GM18870 (cell line): ENCODE data around the gene VPS51.

Source experiments
- ATAC-seq: cut with Tn5 transposase; IDR thresholded peaks from one replicate; pipeline ENCODE4 v1.9.1; 2021; ENCODE audit warnings: moderate library complexity; ENCODE audit not compliant: unreplicated experiment

The VPS51 gene

DNA sequence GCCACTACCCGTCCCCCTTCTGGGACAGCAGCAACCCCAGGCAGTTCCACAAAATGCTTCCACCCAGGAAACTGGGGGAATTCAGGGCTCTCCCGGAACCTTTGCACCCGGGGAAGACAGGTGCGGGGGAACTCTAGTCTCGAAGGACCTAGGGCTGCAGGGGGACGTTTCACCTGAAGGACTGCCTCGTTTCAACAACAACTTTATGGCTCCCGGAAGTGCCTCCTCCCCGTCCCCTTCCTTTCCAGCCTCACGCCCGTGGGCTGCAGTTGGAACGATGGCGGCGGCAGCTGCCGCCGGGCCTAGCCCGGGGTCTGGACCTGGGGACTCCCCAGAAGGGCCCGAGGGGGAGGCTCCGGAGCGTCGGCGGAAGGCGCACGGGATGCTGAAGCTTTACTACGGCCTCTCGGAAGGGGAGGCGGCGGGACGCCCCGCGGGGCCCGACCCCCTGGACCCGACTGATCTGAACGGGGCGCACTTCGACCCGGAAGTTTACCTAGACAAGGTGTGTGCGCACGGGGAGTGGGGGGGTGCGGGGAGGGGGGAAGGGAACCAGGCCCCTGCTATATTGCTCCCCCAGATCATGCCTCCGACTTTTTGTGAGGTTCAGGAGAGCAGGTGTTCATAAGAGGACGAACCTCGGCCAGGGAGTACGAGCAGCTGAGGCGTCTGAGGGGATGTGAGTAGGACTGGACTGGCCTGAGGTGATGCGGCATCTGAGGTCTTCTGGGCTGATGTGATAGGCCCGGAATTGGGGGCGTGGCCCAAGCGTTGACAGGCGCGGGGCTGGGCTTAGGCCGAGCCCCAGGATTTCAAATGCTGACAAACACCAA, at the start of gene VPS51:
Gene VPS51 (plus strand): TSS at position 241 of the 833 bp plus-strand sequence. CDS start 37 bp downstream, at position 278.
- peak; percentile 56 for ATAC-seq

DNA sequence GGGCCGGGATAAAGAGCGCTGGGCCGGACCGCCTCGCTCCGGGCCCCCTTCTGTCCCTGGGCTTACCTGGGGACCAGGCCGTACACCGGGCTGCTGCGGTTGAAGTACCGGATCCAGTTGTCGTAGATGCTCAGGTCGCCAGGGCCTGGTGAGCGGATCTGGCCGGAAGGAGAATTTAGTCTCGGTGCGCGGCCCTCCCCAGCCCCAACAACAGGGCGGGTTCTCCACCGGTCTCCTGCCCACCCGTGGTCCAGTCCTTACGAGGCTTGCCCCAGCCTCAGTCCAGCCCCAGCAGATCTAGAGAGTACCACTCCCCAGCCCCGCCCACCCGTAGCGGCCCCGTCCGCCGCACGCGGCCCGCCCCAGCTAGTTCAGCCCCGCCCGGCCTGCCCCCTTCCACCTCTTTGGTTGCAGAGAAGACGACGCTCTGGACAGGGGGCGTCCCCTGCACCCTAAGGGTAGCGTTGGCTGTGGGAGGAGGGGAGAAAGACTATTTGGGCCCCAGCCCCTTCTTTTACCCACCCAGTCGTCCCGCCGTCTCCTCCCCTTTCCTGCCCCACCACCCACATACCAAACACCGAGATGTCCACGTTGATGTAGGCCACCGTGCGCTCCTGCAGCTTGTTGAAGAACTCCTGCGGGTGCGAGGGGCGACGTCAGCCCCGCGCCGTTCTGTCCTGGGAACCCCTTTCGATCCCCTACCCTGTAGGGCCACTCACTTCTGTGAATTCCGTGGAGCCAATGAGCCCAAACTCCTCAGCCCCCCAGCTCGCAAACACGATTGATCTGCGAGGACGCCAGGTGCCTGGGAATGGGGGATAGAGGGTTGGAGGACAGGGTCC, 48.2 kb upstream of the VPS51 start:
- no peak for ATAC-seq

DNA sequence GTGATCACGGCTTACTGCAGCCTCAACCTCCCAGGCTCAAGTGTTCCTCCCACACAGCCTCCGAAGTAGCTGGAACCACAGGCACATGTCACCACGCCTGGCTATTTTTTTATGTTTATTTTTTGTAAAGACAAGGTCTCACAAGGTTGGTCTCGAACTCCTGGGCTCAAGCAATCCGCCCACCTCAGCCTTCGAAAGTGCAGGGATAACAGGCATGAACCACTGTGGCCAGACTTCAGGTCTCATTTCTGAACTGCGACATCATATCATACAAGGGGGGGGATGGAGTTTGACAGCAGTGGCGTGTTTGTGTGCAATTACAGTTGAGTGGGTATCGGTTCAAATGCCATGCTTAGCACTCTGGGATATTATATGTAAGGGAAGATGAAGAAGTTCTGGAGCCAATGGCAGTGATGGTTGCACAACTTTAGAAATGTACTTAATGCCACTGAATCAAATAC, 44.6 kb upstream of the VPS51 start:
- ATAC-seq = no peak

DNA sequence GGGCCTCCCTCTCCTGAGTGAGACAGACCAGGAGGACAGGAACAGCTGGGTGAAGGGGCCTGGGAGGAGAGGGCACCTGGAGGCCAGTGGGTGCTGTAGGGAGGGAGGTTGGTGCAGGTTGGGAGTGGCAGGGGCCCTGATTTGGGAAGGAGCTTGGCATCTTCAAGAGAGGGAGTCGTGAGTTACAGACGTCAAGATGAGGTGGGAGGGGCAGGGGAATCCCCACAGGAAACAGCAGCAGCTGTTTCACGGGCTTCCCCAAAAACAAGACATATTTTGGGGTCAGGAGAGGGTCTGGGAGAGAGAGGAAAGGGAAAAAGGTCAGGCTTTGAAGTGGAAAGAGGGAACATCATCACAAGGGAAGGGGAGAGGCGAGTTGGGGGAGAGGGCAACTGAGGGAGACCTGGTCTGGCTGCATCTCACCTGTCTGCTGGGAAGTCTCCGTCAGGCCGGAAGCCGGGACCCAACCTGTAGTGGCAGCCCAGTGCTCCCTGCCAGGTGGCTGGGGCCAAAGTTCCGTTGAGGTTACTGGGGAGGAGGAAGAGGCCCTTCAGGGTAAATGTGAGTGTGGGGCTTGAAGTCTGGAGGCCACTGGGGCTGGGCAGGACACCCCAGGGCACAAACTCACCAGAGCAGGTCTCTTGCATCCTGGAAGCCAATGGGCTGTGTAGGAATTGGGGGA, 42.0 kb upstream of the VPS51 start:
- no peak for ATAC-seq

DNA sequence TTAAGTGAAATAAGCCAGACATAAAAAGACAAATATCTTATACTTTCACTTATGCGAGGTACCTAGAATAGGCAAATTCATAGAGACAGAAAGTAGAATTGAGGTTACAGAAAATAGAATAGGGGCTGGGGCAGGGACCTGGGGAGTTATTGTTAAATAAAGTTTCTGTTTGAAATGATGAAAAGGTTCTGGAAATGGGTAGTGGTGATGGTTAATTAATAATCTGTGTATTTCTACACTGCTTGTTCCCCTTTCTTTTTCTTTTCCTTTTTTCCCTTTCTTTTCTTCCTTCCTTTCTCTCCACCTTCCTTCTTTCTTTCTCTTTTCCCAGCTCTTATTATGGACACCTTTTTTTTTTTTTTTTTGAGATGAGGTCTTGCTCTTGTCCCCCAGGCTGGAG, 40.5 kb upstream of the VPS51 start:
- no peak for ATAC-seq

DNA sequence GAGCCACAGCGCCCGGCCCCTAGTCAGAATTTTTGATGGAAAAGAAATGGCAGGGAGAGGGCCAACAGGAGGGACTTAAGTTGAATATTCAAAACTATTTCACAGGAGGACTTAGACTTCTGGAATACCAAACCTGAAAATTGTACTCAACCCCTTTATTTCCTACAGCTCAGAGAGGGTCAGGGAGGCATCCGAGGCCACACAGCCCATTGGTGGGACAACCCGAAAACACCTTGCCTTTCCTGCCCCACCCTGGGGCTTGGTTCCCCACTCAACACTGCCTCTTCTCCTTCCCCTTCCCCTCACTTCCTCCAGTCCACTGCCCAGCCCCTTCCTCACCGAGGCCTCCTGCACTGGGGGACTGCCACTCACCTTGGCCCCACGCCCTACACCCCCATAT, 39.0 kb upstream of the VPS51 start:
- ATAC-seq = no peak

DNA sequence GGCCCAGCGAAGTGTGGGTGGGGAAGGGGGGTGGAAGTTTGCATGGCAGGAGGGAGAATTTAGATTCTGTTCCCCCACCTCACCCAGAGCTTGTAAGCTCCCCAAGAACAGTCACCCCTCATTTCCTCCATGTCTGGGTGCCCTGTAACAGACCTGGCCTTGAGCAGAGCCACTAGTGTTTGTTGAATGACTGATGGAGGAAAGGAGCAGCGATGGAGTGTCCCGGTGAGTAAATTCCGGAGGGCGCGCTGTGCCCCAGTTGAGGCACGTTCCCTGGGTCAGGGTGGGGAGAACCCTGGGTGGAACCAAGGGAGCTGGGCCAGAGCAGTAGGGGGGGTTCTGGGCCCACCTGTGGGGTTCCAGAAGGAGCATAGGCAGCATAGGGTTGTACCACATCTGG, 38.5 kb upstream of the VPS51 start:
- no peak for ATAC-seq

DNA sequence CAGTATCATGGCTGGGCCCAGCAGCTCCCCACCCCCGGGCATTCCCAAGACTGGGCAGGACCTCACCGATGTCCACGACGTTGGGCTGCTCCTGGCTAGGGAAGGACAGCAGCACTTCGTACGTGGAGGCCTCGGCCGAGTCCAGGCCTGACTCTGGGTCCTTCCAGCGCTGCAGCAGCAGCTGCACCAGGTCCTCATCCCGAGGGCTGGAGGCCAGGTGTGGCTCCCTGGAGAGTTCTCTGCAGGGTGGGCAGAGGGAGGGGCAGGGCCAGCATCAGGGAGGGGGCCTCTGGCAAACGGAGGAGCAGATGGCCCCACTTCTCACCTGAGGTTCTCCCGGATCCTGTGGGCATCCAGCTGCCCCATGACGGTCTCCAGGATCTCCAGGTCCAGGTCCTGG, 38.0 kb upstream of the VPS51 start:
- no peak for ATAC-seq

DNA sequence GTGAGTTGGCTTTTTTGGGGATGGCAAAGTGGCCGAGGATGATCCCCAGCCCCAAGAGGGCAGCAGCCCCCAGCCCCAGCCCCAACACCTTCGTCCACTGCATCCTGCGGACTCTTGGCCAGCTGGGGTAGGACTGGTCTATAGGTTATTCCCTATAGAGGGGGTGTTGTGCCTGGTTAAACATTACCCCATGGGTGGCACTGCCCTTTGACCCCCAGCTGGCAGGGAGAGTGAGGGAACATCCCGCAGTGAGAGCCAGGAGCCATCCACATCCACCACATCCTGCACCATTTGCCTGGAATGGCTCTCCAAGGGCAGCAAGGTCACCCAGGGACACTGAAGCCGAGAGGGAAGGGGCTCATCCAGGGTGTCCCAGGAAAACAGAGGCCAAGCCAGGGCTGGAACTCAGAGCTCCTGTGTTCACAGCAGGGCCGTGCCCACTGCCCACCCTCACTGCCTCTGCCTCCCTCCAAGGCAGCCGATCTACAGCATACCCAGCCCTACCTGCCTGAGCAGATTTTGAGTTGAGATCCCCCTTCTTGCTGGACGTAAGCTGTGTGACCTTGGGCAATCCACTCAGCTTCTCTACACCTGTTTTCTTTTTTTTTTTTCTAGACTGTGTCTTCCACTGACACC, 37.5 kb upstream of the VPS51 start, which contains the start of gene NAALADL1:
Gene NAALADL1 (minus strand): TSS at position 135 of the 636 bp plus-strand sequence. CDS start 32 bp downstream, at position 103.
- no peak for ATAC-seq

DNA sequence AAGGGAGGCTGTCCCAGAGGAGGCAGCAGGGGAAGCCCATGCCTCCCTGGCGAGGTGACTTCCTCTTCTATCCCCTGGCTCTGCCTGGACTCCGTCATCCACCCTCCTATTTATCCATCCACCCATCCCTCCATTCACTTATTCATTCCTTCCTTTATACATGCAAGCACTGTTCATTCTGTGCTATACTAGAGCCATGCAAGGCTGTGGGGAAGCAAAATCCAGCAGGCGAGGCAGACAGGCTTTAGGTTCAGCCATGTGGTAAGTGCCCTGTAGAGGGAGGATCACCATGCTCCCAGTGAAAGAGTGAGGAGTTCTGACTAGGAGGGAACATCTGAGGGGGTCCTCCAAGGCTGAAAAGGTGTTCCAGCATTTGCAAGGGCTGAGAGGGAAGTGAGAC, 36.5 kb upstream of the VPS51 start:
- ATAC-seq = no peak

DNA sequence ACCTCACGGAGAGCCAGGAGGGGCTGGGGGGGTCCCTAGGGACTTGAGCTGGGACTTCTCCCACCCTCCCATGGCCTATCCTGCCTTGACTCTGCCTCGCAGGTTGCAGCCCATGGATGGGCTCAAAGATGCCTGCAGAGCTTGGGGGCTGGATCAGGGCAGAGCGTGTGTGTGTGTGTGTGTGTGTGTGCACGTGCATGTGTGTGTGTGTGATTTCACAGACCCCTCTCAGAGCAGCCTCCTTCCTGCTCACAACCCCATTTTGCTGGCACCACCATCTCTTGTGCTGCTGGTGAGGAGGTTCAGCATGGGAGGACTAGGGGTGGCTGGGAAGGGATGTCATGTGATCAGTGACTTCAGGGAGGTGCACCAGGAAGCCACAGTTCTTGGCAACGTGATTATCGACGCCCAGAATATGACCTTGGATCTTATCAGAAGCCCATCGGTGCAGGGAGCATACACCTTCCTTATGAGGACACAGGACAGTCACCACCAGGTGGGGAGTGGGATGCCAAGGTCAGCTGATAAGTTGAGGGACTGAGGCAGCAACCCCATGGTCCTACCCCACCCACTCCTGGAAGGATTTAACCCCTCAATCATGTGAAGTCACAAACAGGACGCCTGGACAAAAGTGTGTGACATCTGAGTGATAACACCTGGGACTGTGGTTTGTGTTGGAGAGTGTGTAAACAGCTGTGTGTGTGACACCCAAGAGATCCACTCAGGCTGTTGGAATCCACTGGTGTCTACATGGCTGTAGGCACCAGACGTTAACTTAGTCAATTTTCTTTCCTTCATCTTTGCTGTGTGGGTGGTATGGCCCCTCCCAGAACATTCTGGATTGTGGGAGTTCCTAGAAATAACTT, 35.8 kb upstream of the VPS51 start:
- no peak for ATAC-seq

DNA sequence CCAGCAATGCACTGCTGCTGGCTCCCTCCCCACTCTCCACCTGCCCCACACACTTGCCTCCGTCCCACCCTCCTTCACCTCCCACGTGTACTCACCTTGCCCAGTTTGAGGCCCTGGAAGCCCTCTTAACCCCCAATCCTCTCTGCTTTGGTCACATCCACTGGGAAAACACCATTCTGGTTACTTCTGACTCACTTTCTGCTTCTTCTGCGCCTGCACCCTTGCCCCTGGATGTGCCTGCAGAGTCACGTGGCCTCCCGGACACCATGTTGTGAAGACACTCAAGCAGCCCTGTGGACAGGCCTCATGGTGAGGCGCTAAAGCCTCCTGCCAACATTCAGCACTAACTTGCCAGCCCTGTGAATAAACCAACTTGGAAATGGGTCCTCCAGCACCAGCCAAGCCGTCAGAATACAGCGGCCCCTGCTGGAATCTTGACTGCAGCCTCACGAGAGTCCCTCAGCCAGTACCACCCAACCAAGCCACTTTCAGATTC, 35.1 kb upstream of the VPS51 start:
- no peak for ATAC-seq

DNA sequence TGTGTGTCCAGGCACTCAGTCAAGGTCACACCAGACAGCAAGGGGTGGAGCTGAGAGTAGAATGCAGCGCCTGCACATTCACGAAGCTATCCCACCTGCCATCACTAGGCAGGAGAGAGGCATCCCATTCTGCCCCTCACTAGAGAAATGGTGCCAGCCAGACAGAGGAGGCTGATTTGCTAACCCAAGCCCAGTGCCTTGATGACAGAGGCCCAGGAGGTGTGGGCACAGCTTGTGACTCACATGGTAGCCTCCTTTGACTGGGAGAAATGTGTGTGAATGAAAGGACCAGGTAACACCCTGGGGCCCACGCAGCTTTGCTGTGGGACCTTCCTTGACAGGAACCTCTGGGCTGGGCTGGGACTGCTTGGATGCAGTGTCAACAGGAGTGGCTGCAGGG, 32.5 kb upstream of the VPS51 start:
- no peak for ATAC-seq

DNA sequence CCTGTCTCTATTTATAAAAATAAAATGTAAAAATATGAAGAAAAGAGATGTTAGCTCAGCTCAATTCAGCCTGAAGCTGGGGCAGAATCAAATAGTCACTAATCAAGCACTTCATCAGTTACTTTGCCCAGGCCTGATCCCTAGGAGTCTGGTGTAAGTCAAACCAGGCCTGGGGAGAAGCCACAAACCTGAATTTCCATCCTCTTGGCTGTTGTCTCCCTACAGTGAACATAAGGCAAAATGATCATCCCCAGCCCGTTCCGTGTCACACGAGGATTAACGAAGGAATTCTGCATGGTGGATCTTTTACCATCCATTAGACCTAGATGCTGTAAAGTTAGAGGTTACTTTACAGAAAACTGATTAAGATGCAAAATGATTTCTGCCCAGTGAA, 31.2 kb upstream of the VPS51 start:
- no peak for ATAC-seq

DNA sequence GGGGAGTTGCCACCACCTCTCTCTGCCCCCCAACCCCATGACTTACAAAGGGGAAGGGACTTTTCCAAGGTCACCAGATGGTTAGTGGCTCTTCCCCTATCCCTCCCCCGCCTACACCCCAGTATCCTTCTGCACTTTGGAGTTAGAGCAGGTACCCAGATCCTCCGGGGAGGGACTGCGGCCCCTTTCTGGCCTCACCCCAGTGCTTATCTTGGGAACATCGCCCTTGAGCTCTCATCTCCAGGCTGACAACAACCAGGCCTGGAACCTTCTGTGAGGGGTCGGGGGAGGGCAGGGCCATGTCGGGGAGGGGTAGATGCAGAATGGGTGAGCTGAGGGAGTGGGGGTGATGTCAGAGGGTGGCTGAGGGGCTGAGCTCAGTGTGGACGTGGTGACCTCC, 30.2 kb upstream of the VPS51 start:
- ATAC-seq = no peak

DNA sequence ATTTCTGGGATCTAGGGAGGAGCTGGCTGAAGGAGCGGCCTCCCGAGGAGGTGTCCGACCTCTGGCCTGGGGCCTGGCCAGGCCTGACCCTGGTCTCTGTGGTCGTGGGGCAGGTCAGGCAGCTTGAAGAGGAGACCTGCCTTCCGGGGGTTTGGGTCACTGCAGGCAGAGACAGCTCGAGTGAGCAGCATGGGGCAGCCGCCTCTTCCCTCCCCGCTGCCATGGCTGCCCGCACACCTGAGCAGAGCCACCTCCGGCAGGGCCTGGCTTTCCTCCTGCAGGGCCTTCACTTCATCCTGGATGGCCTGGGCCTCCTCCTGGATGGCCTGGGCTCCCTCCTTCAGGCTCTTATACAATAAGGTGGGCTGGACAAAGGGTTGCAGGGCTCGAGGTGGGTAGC, 29.7 kb upstream of the VPS51 start:
- no peak for ATAC-seq

DNA sequence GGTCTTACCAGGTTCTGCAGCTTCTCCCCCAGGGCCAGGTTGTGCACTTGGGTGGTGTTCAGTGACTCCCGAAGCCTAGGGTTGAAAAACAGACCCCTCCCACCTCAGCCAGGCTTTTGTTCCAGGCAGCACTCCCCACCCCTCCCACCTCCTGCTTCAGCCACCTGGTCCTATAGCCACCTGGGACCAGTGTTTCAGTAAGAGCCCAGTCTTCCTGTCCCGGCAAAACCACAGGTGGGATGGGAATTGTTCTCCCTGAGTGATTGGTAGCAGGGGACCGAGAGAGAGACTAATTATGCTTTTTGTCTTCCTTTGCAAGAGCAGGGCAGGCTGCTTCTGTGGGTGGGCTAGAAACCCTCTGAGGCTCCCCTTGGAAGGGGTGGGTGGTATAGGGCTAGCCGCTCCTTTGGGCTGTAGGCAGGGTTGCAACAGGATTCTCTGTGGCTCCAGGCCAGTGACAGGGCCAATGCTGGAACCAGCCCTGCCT, 29.2 kb upstream of the VPS51 start:
- no peak for ATAC-seq

DNA sequence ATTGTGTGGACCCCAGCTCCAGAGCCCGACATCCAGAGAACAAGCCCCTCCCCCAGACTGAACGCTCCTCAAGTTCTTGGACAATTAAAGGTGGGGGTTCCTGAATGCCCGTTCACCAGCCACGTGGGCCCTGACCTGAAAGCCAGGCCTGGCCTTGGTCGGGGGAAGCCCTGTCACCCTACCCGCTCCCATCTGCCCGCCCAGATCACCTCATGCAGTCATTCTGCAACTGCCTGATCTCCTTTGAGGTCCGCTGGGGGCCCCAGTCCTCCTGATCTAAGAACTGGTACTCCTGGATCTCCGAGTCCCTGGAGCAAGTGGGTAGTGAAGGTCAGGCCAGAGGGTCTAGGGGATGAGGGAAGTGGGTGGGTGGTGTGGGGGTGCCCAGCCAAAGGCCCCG, 28.6 kb upstream of the VPS51 start:
- ATAC-seq = no peak

DNA sequence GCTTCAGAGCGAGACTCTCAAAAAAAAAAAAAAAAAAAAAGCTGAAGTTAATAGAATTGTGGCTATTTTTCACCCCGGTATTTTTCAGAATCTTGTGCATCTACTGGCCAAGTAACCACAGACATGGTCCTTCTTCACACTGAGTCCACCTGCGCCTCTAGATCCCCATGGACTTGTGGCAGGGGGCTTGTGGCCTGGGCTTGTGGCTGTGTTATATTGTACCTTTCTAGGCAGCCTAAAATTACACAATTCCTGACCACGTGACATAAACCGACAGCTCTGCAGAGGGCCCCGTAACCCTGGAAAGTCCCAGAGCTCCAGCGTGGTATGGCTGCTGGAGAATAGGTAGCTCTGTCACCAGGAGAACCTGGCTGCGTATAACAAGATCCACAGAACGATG, 26.8 kb upstream of the VPS51 start:
- ATAC-seq = no peak
